Measurements from ENCODE around the gene FIGN.

FIGN gene

GRCh38 chr2:163571423-163572102 is 164.2 kb downstream of the FIGN start:
- TF ChIP-seq CTCF (IDR thresholded peaks at IDR 0.05; ENCODE audit: low read depth, low read length), result no peak
- H3K4me3 ChIP-seq (ENCODE audit: low read depth, low read length), result no peak overlapping the region
- no peak for DNase-seq (ENCODE audit: low read depth)

GRCh38 chr2:163570391-163570790 is 165.4 kb downstream of the FIGN start:
- TF ChIP-seq MAX (IDR thresholded peaks at IDR 0.05; ENCODE audit: low read depth, low read length) (no peak), POLR2A (IDR thresholded peaks at IDR 0.05; ENCODE audit: extremely low read depth, insufficient read length) (no peak), MYC (IDR thresholded peaks at IDR 0.05; ENCODE audit: low read depth, low read length) (no peak), CTCF (IDR thresholded peaks at IDR 0.05; ENCODE audit: low read depth, low read length) (no peak)
- DNase-seq (ENCODE audit: low read depth), result no peak
- no peak overlapping the region for H3K4me3 ChIP-seq (ENCODE audit: low read depth, low read length)

GRCh38 chr2:163565192-163565591 is 170.6 kb downstream of the FIGN start:
- H3K4me3 ChIP-seq (ENCODE audit: low read depth, low read length), result no peak overlapping the region
- no peak for DNase-seq (ENCODE audit: low read depth)
- TF ChIP-seq MYC (IDR thresholded peaks at IDR 0.05; ENCODE audit: low read depth, low read length), result no peak
- no peak for TF ChIP-seq POLR2A (IDR thresholded peaks at IDR 0.05; ENCODE audit: extremely low read depth, insufficient read length)
- TF ChIP-seq CTCF (IDR thresholded peaks at IDR 0.05; ENCODE audit: low read depth, low read length), result no peak
- TF ChIP-seq MAX (IDR thresholded peaks at IDR 0.05; ENCODE audit: low read depth, low read length), result no peak

- no peak overlapping the region for H3K4me3 ChIP-seq (ENCODE audit: low read depth, low read length)
- DNase-seq (ENCODE audit: low read depth), result no peak
- TF ChIP-seq CTCF (IDR thresholded peaks at IDR 0.05; ENCODE audit: low read depth, low read length) (no peak), POLR2A (IDR thresholded peaks at IDR 0.05; ENCODE audit: extremely low read depth, insufficient read length) (no peak), MAX (IDR thresholded peaks at IDR 0.05; ENCODE audit: low read depth, low read length) (no peak), MYC (IDR thresholded peaks at IDR 0.05; ENCODE audit: low read depth, low read length) (no peak)
Observed at GRCh38 chr2:163564236-163564635, 171.6 kb downstream of the FIGN start.

- TF ChIP-seq CTCF (IDR thresholded peaks at IDR 0.05; ENCODE audit: low read depth, low read length) (no peak), POLR2A (IDR thresholded peaks at IDR 0.05; ENCODE audit: extremely low read depth, insufficient read length) (no peak), MYC (IDR thresholded peaks at IDR 0.05; ENCODE audit: low read depth, low read length) (no peak), MAX (IDR thresholded peaks at IDR 0.05; ENCODE audit: low read depth, low read length) (no peak)
- no peak for DNase-seq (ENCODE audit: low read depth)
- no peak overlapping the region for H3K4me3 ChIP-seq (ENCODE audit: low read depth, low read length)
Observed at GRCh38 chr2:163563336-163563735, 172.5 kb downstream of the FIGN start.
